Measurements from ENCODE around the gene ARNT2.

The ARNT2 gene

DNA sequence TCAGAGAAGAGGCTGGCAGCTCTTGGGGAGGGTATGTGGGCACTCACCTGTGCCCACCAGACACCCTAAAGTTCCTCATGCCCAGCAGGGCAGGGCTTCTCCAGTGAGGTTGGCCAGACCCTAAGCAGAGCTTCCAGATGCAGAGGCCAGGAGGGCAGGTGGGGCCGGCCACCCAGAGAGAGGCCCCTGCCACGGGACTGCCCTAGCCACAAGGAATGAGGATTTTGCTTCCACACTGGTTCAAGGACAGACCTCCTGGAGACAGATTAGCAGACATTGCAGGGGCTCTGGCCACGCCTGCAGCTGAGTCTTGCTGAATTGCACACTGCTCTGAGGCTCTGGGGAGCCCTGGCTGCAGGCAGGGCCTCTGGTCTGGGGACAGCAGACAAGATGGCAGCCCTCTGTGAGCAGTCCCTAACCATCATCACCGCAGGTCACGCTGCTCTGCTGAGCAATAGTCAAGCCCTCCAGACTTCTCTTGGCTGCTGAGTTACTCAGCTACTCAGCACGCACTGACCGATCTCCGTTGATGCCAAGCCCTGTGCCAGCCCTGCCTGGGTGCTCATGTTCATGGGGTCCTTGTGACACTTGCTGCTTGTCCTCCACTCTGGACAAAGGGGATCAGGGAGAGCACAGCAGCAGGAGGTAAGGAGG lies 173.5 kb downstream of the ARNT2 start:
- no peak overlapping the region for H3K4me3 ChIP-seq (ENCODE audit: low read length in 2 of 2)
- no peaks in the 10 kb centered on the region for H3K27me3 ChIP-seq (ENCODE audit: control insufficient read depth in 1 of 2, insufficient read depth in 2 of 2, low read length in 2 of 2)
- no peak overlapping the region for H3K9ac ChIP-seq (ENCODE audit: low read length in 2 of 2)
- H3K36me3 ChIP-seq (ENCODE audit: control insufficient read depth in 2 of 2, insufficient read depth in 2 of 2, low read length in 2 of 2): peaks cover 3 to 19% of the 10 kb centered on the region in 2 donors
- H3K4me1 ChIP-seq (ENCODE audit: control insufficient read depth, insufficient read depth, low read length): no peaks in the 10 kb centered on the region
- H3K9me3 ChIP-seq (ENCODE audit: control insufficient read depth in 2 of 2, low read length in 2 of 2): no peaks in the 10 kb centered on the region
- H3K27ac ChIP-seq (ENCODE audit: low read length): no peak overlapping the region

DNA sequence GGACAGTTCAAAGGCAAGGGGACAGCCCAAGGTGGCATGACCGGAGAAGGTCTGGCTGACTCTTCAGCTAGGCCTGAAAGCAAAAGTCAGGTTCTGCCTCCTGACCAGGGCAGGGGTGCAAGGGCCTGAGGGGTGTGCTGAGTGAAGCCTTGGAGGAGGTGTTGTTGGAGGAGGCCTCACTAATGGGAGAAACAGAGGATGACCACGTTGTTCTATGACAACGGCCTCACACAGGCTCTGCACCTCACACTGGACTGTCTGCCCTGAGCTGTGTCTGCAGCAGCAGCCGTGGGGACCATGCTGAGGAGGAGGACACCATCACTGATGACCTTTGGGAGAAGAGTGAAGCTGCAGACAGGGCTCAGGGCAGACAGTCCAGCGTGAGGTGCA lies 174.0 kb downstream of the ARNT2 start:
- Histone ChIP-seq H3K27ac (ENCODE audit: low read length) (no peak overlapping the region), H3K27me3 (ENCODE audit: control insufficient read depth in 1 of 2, insufficient read depth in 2 of 2, low read length in 2 of 2) (no peaks in the 10 kb centered on the region), H3K9ac (ENCODE audit: low read length in 2 of 2) (no peak overlapping the region), H3K4me1 (ENCODE audit: control insufficient read depth, insufficient read depth, low read length) (no peaks in the 10 kb centered on the region), H3K9me3 (ENCODE audit: control insufficient read depth in 2 of 2, low read length in 2 of 2) (no peaks in the 10 kb centered on the region), H3K36me3 (ENCODE audit: control insufficient read depth in 2 of 2, insufficient read depth in 2 of 2, low read length in 2 of 2) (peaks cover 3 to 19% of the 10 kb centered on the region in 2 donors), H3K4me3 (ENCODE audit: low read length in 2 of 2) (no peak overlapping the region)

DNA sequence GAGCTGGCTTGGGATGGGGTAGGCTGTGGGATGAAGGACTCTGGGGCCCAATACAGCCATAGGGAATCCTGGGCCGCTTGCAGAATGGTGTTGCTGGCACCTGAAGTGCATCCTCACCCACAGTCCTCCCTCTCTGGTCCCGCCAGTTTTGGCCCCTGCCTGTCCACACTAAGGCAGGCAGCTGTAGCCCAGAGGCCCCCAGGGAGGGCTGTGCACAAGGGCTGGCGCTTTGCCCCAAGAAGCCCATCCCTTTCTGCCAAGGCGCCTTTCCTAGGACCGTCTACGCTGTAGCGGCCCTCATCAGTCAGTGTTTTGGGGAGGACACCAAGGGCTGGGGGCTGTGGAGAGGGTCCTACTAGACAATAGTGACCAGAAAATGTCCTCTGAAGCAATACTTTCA lies 174.7 kb downstream of the ARNT2 start:
- Histone ChIP-seq H3K36me3 (ENCODE audit: control insufficient read depth in 2 of 2, insufficient read depth in 2 of 2, low read length in 2 of 2) (peaks cover 3 to 21% of the 10 kb centered on the region in 2 donors), H3K4me3 (ENCODE audit: low read length in 2 of 2) (no peak overlapping the region), H3K9me3 (ENCODE audit: control insufficient read depth in 2 of 2, low read length in 2 of 2) (no peaks in the 10 kb centered on the region), H3K4me1 (ENCODE audit: control insufficient read depth, insufficient read depth, low read length) (no peaks in the 10 kb centered on the region), H3K27me3 (ENCODE audit: control insufficient read depth in 1 of 2, insufficient read depth in 2 of 2, low read length in 2 of 2) (no peaks in the 10 kb centered on the region), H3K9ac (ENCODE audit: low read length in 2 of 2) (no peak overlapping the region), H3K27ac (ENCODE audit: low read length) (no peak overlapping the region)

DNA sequence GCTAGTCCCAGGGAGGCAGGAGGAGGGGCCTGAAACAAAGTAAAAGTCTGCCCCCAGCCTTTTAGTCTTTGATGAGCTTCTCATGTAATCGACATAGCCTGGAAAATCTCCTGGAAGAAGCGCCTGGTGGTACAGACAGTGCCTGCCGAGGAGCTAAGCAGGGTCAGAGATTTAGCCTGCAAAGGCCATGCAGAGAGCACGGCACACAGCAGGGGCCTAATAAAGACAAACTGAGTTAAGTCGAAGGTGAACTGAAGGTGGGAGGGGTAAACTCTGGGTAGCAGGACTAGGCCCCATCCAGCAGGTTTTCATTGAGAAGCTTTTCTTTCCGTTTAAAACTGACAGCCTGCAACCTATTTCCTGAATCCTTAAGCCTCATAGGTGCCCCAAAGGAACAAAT lies 175.4 kb downstream of the ARNT2 start:
- H3K27me3 ChIP-seq (ENCODE audit: control insufficient read depth in 1 of 2, insufficient read depth in 2 of 2, low read length in 2 of 2): no peaks in the 10 kb centered on the region
- H3K4me3 ChIP-seq (ENCODE audit: low read length in 2 of 2): no peak overlapping the region
- H3K9me3 ChIP-seq (ENCODE audit: control insufficient read depth in 2 of 2, low read length in 2 of 2): no peaks in the 10 kb centered on the region
- H3K9ac ChIP-seq (ENCODE audit: low read length in 2 of 2): no peak overlapping the region
- H3K4me1 ChIP-seq (ENCODE audit: control insufficient read depth, insufficient read depth, low read length): no peaks in the 10 kb centered on the region
- H3K36me3 ChIP-seq (ENCODE audit: control insufficient read depth in 2 of 2, insufficient read depth in 2 of 2, low read length in 2 of 2): peaks cover 3 to 16% of the 10 kb centered on the region in 2 donors
- no peak overlapping the region for H3K27ac ChIP-seq (ENCODE audit: low read length)

DNA sequence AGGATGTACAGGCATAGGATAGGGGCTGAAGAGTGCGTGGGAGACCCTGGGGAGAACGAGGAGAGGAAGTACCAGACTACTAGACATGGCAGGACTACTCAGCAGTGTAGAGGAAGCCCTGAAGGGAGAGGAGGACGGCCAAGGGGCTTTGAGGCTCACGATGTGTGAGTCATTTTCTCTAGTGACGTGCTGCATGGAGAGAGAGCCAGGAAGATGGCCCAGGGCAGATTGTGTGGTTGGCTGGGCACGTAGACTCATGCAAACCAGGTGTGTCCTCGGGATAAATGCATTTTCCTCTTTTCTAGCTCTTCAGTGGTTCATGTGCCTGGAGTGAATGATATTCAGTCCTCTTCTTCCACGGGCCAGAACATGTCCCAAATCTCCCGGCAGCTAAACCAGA lies 175.9 kb downstream of the ARNT2 start:
- Histone ChIP-seq H3K9me3 (ENCODE audit: control insufficient read depth in 2 of 2, low read length in 2 of 2) (no peaks in the 10 kb centered on the region), H3K27ac (ENCODE audit: low read length) (no peak overlapping the region), H3K4me1 (ENCODE audit: control insufficient read depth, insufficient read depth, low read length) (no peaks in the 10 kb centered on the region)

DNA sequence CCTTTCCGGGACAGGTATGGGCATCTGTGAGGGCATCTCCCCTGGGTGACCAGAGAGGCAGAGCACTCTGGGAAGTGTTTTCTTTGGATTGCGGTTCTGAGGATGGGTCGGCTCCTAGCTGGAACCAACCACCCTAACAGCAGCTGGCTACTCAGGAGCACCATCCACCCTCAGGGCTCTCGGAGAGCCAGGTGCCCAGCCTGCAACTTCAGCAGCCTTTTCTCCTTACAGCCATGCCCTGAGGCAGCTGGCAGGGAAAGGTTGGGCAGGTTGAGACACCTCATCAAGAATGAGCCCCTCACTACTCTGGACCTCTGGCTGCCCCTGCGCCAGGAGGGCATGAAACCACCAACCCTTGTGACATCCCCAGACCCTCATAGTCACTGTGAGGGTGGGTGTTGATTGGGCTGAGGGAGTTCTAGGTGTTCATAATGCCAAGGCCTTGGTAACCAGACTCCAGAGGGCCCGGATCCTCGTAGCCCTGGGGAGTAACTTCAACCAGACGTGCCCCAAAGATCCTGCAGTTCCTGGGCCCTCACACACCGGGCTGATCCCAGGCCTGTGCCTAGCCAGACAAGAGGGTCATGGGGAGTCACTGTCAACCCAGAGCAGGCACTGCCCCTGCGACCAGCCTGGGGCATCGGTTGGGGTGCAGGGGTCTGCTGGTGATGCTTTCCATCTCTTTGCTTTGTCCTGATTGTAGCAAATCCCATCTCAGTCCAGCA lies 176.5 kb downstream of the ARNT2 start:
- Histone ChIP-seq H3K9me3 (ENCODE audit: control insufficient read depth in 2 of 2, low read length in 2 of 2) (no peaks in the 10 kb centered on the region), H3K4me1 (ENCODE audit: control insufficient read depth, insufficient read depth, low read length) (no peaks in the 10 kb centered on the region), H3K9ac (ENCODE audit: low read length in 2 of 2) (no peak overlapping the region), H3K36me3 (ENCODE audit: control insufficient read depth in 2 of 2, insufficient read depth in 2 of 2, low read length in 2 of 2) (peaks cover 3 to 11% of the 10 kb centered on the region in 2 donors), H3K27ac (ENCODE audit: low read length) (no peak overlapping the region), H3K27me3 (ENCODE audit: control insufficient read depth in 1 of 2, insufficient read depth in 2 of 2, low read length in 2 of 2) (no peaks in the 10 kb centered on the region), H3K4me3 (ENCODE audit: low read length in 2 of 2) (no peak overlapping the region)

More for the DNA sequence above, 175.9 kb downstream of the ARNT2 start:
- H3K9ac ChIP-seq (ENCODE audit: low read length in 2 of 2): no peak overlapping the region
- H3K27me3 ChIP-seq (ENCODE audit: control insufficient read depth in 1 of 2, insufficient read depth in 2 of 2, low read length in 2 of 2): no peaks in the 10 kb centered on the region
- H3K4me3 ChIP-seq (ENCODE audit: low read length in 2 of 2): no peak overlapping the region
- H3K36me3 ChIP-seq (ENCODE audit: control insufficient read depth in 2 of 2, insufficient read depth in 2 of 2, low read length in 2 of 2): peaks cover 3 to 15% of the 10 kb centered on the region in 2 donors

DNA sequence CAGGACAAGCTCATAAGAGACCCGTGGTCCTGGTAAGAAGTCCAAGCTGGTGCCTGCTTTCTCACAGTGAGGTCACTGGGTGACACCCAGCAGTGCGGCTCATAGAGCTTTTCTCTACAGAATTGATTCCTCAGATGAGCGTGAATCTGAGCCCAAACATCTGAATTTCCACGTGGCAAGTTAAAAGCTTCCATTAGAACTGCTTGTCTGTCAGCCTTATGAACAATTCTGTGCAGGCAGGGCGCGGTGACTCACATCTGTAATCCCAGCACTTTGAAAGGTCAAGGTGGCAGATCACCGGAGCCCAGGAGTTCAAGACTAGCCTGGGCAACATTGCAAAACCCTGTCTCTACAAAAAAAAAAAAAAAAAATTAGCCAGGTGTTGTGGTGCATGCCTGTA lies 177.8 kb downstream of the ARNT2 start:
- no peak overlapping the region for H3K4me3 ChIP-seq (ENCODE audit: low read length in 2 of 2)
- H3K27ac ChIP-seq (ENCODE audit: low read length): no peak overlapping the region
- H3K27me3 ChIP-seq (ENCODE audit: control insufficient read depth in 1 of 2, insufficient read depth in 2 of 2, low read length in 2 of 2): no peaks in the 10 kb centered on the region
- H3K4me1 ChIP-seq (ENCODE audit: control insufficient read depth, insufficient read depth, low read length): no peaks in the 10 kb centered on the region
- H3K36me3 ChIP-seq (ENCODE audit: control insufficient read depth in 2 of 2, insufficient read depth in 2 of 2, low read length in 2 of 2): peaks cover 3 to 8% of the 10 kb centered on the region in 2 donors
- no peak overlapping the region for H3K9ac ChIP-seq (ENCODE audit: low read length in 2 of 2)
- no peaks in the 10 kb centered on the region for H3K9me3 ChIP-seq (ENCODE audit: control insufficient read depth in 2 of 2, low read length in 2 of 2)

DNA sequence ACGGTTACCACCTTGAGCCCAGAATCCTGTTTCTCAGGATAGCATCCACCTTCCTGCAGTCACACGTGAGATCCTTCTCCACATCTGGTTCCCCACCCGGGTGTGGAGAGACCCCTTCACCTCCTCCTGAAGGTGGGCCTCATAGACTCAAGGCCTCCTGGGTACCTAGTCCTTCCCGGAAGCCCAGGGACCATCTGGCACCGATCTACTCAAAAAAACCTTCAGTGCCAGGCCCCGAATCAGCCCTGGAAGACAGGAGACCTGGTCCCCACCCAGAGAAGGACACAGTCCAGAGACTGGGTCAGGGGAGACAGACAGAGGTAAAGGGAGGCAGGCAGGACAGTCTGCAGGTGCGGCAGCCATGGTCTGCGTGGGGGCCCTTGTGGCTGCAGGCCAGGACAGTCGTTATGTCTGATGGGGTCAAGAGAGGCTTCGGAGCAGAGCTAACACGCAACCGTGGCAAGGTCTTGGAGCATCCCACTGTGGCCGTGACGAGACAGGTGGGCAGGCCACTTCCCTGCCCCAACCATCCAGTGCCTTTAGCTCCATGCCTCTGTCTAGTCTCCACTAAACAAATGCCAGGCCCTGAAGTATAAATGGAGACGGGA lies 178.7 kb downstream of the ARNT2 start:
- Histone ChIP-seq H3K9ac (ENCODE audit: low read length in 2 of 2) (no peak overlapping the region), H3K9me3 (ENCODE audit: control insufficient read depth in 2 of 2, low read length in 2 of 2) (no peaks in the 10 kb centered on the region), H3K27me3 (ENCODE audit: control insufficient read depth in 1 of 2, insufficient read depth in 2 of 2, low read length in 2 of 2) (no peaks in the 10 kb centered on the region), H3K27ac (ENCODE audit: low read length) (no peak overlapping the region), H3K4me1 (ENCODE audit: control insufficient read depth, insufficient read depth, low read length) (no peaks in the 10 kb centered on the region), H3K4me3 (ENCODE audit: low read length in 2 of 2) (no peak overlapping the region), H3K36me3 (ENCODE audit: control insufficient read depth in 2 of 2, insufficient read depth in 2 of 2, low read length in 2 of 2) (peaks cover 2 to 6% of the 10 kb centered on the region in 2 donors)

DNA sequence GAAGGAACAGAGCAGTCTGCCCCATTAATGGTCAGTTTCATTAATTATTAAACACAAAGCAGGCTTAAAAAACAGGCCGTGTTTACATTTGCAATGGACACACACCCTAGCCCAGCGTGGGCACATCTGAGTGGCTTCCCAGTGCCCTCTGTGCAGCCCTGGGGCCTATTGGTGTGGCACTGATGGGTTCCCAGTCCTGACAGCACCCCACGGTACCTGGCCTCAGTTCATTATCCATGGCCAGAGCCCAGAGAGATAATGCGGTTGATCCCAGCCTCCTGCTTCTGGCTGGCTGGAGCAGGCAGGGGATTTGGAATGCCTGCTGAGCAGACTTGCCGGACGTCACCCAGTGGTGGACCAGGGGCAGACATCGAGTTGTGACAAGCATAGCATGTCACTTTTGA lies 180.4 kb downstream of the ARNT2 start:
- Histone ChIP-seq H3K4me3 (ENCODE audit: low read length in 2 of 2) (no peak overlapping the region), H3K27me3 (ENCODE audit: control insufficient read depth in 1 of 2, insufficient read depth in 2 of 2, low read length in 2 of 2) (no peaks in the 10 kb centered on the region), H3K9ac (ENCODE audit: low read length in 2 of 2) (no peak overlapping the region), H3K27ac (ENCODE audit: low read length) (no peak overlapping the region), H3K36me3 (ENCODE audit: control insufficient read depth in 2 of 2, insufficient read depth in 2 of 2, low read length in 2 of 2) (peaks cover 0 to 5% of the 10 kb centered on the region in 2 donors), H3K9me3 (ENCODE audit: control insufficient read depth in 2 of 2, low read length in 2 of 2) (no peaks in the 10 kb centered on the region), H3K4me1 (ENCODE audit: control insufficient read depth, insufficient read depth, low read length) (no peaks in the 10 kb centered on the region)

DNA sequence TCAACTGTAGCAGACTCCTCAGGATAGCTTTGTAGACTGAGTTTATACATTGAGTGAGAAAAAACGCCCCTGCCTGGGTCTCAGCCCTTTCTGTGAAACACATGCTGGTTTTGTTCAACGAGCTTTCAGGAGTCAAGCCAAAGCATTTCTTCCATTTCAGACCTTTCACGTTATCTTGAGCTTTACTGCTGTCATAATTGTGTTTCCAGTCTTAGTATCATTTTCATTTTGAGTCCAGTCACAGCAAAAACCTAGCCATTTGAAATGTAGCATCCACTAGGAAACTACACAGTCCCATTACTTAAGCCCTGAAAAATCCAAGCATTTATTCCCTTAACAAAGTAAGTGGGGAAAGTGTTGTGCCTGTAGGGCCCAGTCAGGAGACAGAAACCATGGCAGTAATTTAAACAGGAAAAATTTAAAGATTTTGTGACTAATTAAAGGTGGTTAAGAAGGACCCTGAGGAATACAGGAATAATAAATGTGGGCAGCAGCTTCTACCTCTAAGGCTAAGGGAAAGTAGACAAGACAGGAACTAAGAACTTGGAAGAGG lies 180.9 kb downstream of the ARNT2 start:
- Histone ChIP-seq H3K27me3 (ENCODE audit: control insufficient read depth in 1 of 2, insufficient read depth in 2 of 2, low read length in 2 of 2) (no peaks in the 10 kb centered on the region), H3K9ac (ENCODE audit: low read length in 2 of 2) (no peak overlapping the region), H3K27ac (ENCODE audit: low read length) (no peak overlapping the region), H3K36me3 (ENCODE audit: control insufficient read depth in 2 of 2, insufficient read depth in 2 of 2, low read length in 2 of 2) (peaks cover 0 to 5% of the 10 kb centered on the region in 2 donors), H3K4me3 (ENCODE audit: low read length in 2 of 2) (no peak overlapping the region), H3K4me1 (ENCODE audit: control insufficient read depth, insufficient read depth, low read length) (no peaks in the 10 kb centered on the region), H3K9me3 (ENCODE audit: control insufficient read depth in 2 of 2, low read length in 2 of 2) (no peaks in the 10 kb centered on the region)
